Activated naive CD4-positive, alpha-beta T cell treated with anti-CD3 and anti-CD28 coated beads, Interleukin-2, amount 50 U/mL, for 24 hours (primary cell): ENCODE data around the gene C11orf86.

Experiments
- H3K27ac Mint-ChIP-seq: one replicate; pipeline ENCODE4 v1.8.0; 2021; ENCODE audit warnings: mild to moderate bottlenecking, mixed read lengths
- H3K27me3 Mint-ChIP-seq: one replicate; pipeline ENCODE4 v1.8.0; 2021; ENCODE audit warnings: mixed read lengths
- H3K36me3 Mint-ChIP-seq: one replicate; pipeline ENCODE4 v1.8.0; 2021; ENCODE audit warnings: mixed read lengths
- H3K4me1 Mint-ChIP-seq: one replicate; pipeline ENCODE4 v1.8.0; 2021; ENCODE audit warnings: mixed read lengths
- H3K4me3 Mint-ChIP-seq: one replicate; pipeline ENCODE4 v1.8.0; 2021; ENCODE audit warnings: mild to moderate bottlenecking, mixed read lengths
- H3K9me3 Mint-ChIP-seq: one replicate; pipeline ENCODE4 v1.8.0; 2021; ENCODE audit warnings: mixed read lengths

Gene C11orf86

GRCh38 chr11:66974724-66975404 is at the start of gene C11orf86:
TSS of gene C11orf86 (plus strand) at chr11:66975304. CDS start at chr11:66975363, 59 bp downstream.
- H3K27ac Mint-ChIP-seq = no peak within 1 kb of the TSS
- H3K4me1 Mint-ChIP-seq = no peaks in the 10 kb centered on the region

GRCh38 chr11:66929753-66930152 is 45.4 kb upstream of the C11orf86 start:
- peaks cover 2% of the 10 kb centered on the region for H3K9me3 Mint-ChIP-seq
- H3K4me3 Mint-ChIP-seq = no peak overlapping the region
- H3K27ac Mint-ChIP-seq = no peak overlapping the region
- H3K4me1 Mint-ChIP-seq = no peaks in the 10 kb centered on the region
- H3K27me3 Mint-ChIP-seq = peaks cover 1% of the 10 kb centered on the region
- H3K36me3 Mint-ChIP-seq = peaks cover 3% of the 10 kb centered on the region

More at GRCh38 chr11:66974724-66975404, at the start of gene C11orf86:
- peaks cover 2% of the 10 kb centered on the region for H3K36me3 Mint-ChIP-seq
- H3K27me3 Mint-ChIP-seq = peaks cover 4% of the 10 kb centered on the region
- no peaks in the 10 kb centered on the region for H3K9me3 Mint-ChIP-seq
- no peak within 1 kb of the TSS for H3K4me3 Mint-ChIP-seq

GRCh38 chr11:66932543-66932942 is 42.6 kb upstream of the C11orf86 start:
- Mint-ChIP-seq H3K4me3 (no peak overlapping the region), H3K36me3 (peaks cover 3% of the 10 kb centered on the region), H3K27me3 (peaks cover 1% of the 10 kb centered on the region), H3K9me3 (no peaks in the 10 kb centered on the region), H3K4me1 (no peaks in the 10 kb centered on the region), H3K27ac (no peak overlapping the region)

- H3K4me3 Mint-ChIP-seq = no peak overlapping the region
- no peaks in the 10 kb centered on the region for H3K4me1 Mint-ChIP-seq
- no peaks in the 10 kb centered on the region for H3K9me3 Mint-ChIP-seq
- peaks cover 3% of the 10 kb centered on the region for H3K36me3 Mint-ChIP-seq
- H3K27ac Mint-ChIP-seq = peak overlapping the region; percentile 82
- H3K27me3 Mint-ChIP-seq = peaks cover 1% of the 10 kb centered on the region
Measured at GRCh38 chr11:66933531-66933930, 41.6 kb upstream of the C11orf86 start.

- H3K4me3 Mint-ChIP-seq = no peak overlapping the region
- no peaks in the 10 kb centered on the region for H3K9me3 Mint-ChIP-seq
- H3K27me3 Mint-ChIP-seq = peaks cover 1% of the 10 kb centered on the region
- H3K4me1 Mint-ChIP-seq = no peaks in the 10 kb centered on the region
- H3K27ac Mint-ChIP-seq = no peak overlapping the region
- H3K36me3 Mint-ChIP-seq = peaks cover 5% of the 10 kb centered on the region
Measured at GRCh38 chr11:66934950-66935779, 39.9 kb upstream of the C11orf86 start.

- Mint-ChIP-seq H3K9me3 (no peaks in the 10 kb centered on the region), H3K27ac (no peak overlapping the region), H3K4me3 (no peak overlapping the region)
Measured at GRCh38 chr11:66936311-66936711, 38.8 kb upstream of the C11orf86 start.

GRCh38 chr11:66937193-66937733 is 37.8 kb upstream of the C11orf86 start:
- peaks cover 5% of the 10 kb centered on the region for H3K36me3 Mint-ChIP-seq
- peaks cover 1% of the 10 kb centered on the region for H3K27me3 Mint-ChIP-seq
- no peaks in the 10 kb centered on the region for H3K9me3 Mint-ChIP-seq
- no peak overlapping the region for H3K27ac Mint-ChIP-seq
- H3K4me3 Mint-ChIP-seq = no peak overlapping the region
- H3K4me1 Mint-ChIP-seq = no peaks in the 10 kb centered on the region

More at GRCh38 chr11:66936311-66936711, 38.8 kb upstream of the C11orf86 start:
- H3K4me1 Mint-ChIP-seq = no peaks in the 10 kb centered on the region
- peaks cover 5% of the 10 kb centered on the region for H3K36me3 Mint-ChIP-seq
- H3K27me3 Mint-ChIP-seq = peaks cover 1% of the 10 kb centered on the region

- no peak overlapping the region for H3K4me3 Mint-ChIP-seq
- H3K27me3 Mint-ChIP-seq = peaks cover 1% of the 10 kb centered on the region
- H3K9me3 Mint-ChIP-seq = no peaks in the 10 kb centered on the region
- H3K36me3 Mint-ChIP-seq = peaks cover 6% of the 10 kb centered on the region
- H3K4me1 Mint-ChIP-seq = no peaks in the 10 kb centered on the region
- H3K27ac Mint-ChIP-seq = no peak overlapping the region
Measured at GRCh38 chr11:66938582-66939135, 36.4 kb upstream of the C11orf86 start.

GRCh38 chr11:66950112-66950535 is 25.0 kb upstream of the C11orf86 start:
- H3K27me3 Mint-ChIP-seq = no peaks in the 10 kb centered on the region
- no peaks in the 10 kb centered on the region for H3K36me3 Mint-ChIP-seq
- H3K4me1 Mint-ChIP-seq = peaks cover 5% of the 10 kb centered on the region
- H3K27ac Mint-ChIP-seq = peak overlapping the region; percentile 35
- no peak overlapping the region for H3K4me3 Mint-ChIP-seq
- H3K9me3 Mint-ChIP-seq = no peaks in the 10 kb centered on the region

GRCh38 chr11:66951135-66951534 is 24.0 kb upstream of the C11orf86 start:
- Mint-ChIP-seq H3K9me3 (no peaks in the 10 kb centered on the region), H3K27ac (no peak overlapping the region), H3K36me3 (no peaks in the 10 kb centered on the region), H3K4me1 (peaks cover 5% of the 10 kb centered on the region), H3K4me3 (no peak overlapping the region), H3K27me3 (no peaks in the 10 kb centered on the region)

GRCh38 chr11:66951927-66952337 is 23.2 kb upstream of the C11orf86 start:
- Mint-ChIP-seq H3K4me1 (peaks cover 9% of the 10 kb centered on the region), H3K27ac (no peak overlapping the region), H3K4me3 (no peak overlapping the region), H3K27me3 (no peaks in the 10 kb centered on the region), H3K36me3 (no peaks in the 10 kb centered on the region), H3K9me3 (no peaks in the 10 kb centered on the region)

- H3K4me1 Mint-ChIP-seq = peaks cover 18% of the 10 kb centered on the region
Measured at GRCh38 chr11:66953081-66953833, 21.8 kb upstream of the C11orf86 start.

GRCh38 chr11:66956689-66957290 is 18.3 kb upstream of the C11orf86 start:
- peaks cover 26% of the 10 kb centered on the region for H3K4me1 Mint-ChIP-seq
- H3K27me3 Mint-ChIP-seq = no peaks in the 10 kb centered on the region
- H3K9me3 Mint-ChIP-seq = no peaks in the 10 kb centered on the region
- peak overlapping the region; percentile 77 for H3K4me3 Mint-ChIP-seq
- no peaks in the 10 kb centered on the region for H3K36me3 Mint-ChIP-seq
- no peak overlapping the region for H3K27ac Mint-ChIP-seq

More at GRCh38 chr11:66953081-66953833, 21.8 kb upstream of the C11orf86 start:
- Mint-ChIP-seq H3K36me3 (no peaks in the 10 kb centered on the region), H3K27ac (no peak overlapping the region), H3K9me3 (no peaks in the 10 kb centered on the region), H3K27me3 (no peaks in the 10 kb centered on the region), H3K4me3 (no peak overlapping the region)

- Mint-ChIP-seq H3K36me3 (no peaks in the 10 kb centered on the region), H3K27me3 (no peaks in the 10 kb centered on the region)
Measured at GRCh38 chr11:66957971-66958231, 17.2 kb upstream of the C11orf86 start.

More at GRCh38 chr11:66957971-66958231, 17.2 kb upstream of the C11orf86 start:
- Mint-ChIP-seq H3K27ac (no peak overlapping the region), H3K4me3 (peak overlapping the region; percentile 80), H3K9me3 (no peaks in the 10 kb centered on the region), H3K4me1 (peaks cover 26% of the 10 kb centered on the region)
